HCT116 (cell line): ENCODE results near the gene PNKP. TPM values are rescaled to one million over a fixed set of nuclear protein-coding genes. Genes with fewer than 3 reads are reported as not detected.

ENCODE experiments used
- ATAC-seq: fragments of 200-7000 bp; cut with Tn5 transposase; 2 replicates; pipeline ENCODE4 v1.9.1; 2020; ENCODE audit warnings: mild to moderate bottlenecking, moderate library complexity
- BruUV-seq: library from RNA; stranded (reverse); fragments of 400-500 nt; replicated peaks from 2 replicates; lab custom pipeline; 2021; lab: Mats Ljungman, UMichigan
- CTCF ChIA-PET: fragments of 300-600 bp; sonication (Branson Sonifier 250); formaldehyde crosslinking; loops from one replicate; lab custom pipeline; 2021; ENCODE audit warnings: antibody characterized with exemption; lab: Charles Lee
- POLR2A ChIA-PET: fragments of 300-600, 350-600 bp; sonication (Branson Sonifier 250); formaldehyde crosslinking; loops from one replicate; lab custom pipeline; 2021; ENCODE audit warnings: antibody characterized with exemption; lab: Charles Lee
- RAD21 ChIA-PET, 2 experiments: fragments of 300-600 bp; sonication (Branson Sonifier 250); formaldehyde crosslinking; loops; one replicate each; lab custom pipeline; 2023; ENCODE audit warnings: low total read pairs in 2 of 2; ENCODE audit not compliant: uncharacterized antibody in 2 of 2, unreplicated experiment in 2 of 2, low non-redundant PET in 1 of 2; lab: Charles Lee
- DNase-seq: peaks from one replicate; pipeline ENCODE4 v3.0.0-alpha.2; 2010; ENCODE audit warnings: low read depth, low spot score
- H2AFZ ChIP-seq: fragments of 200-600 bp; shearing (Covaris generic), sonication (generic); 2 replicates; pipeline ENCODE4 v1.6.1; 2017; ENCODE audit warnings: low read depth, mixed run types, mixed read lengths, antibody characterized with exemption, low read length; ENCODE audit not compliant: poor library complexity, severe bottlenecking
- H3K27ac ChIP-seq: 2 replicates; pipeline ENCODE4 v1.5.1; 2012; ENCODE audit warnings: low read depth, low read length
- H3K27me3 ChIP-seq: fragments of 200-600 bp; sonication (generic); 2 replicates; pipeline ENCODE4 v1.6.1; 2016; ENCODE audit warnings: mixed run types, low read length, mixed read lengths; ENCODE audit not compliant: insufficient read depth
- H3K36me3 ChIP-seq, 2 experiments: fragments of 200-500 bp in 1 of 2; fragments of 200-600 bp in 1 of 2; sonication (Bioruptor generic) in 1 of 2; sonication (generic) in 1 of 2; 2 replicates each; pipeline versions ENCODE4 v1.5.1 to v1.6.1; 2014 to 2016; ENCODE audit warnings: low read length in 2 of 2, inconsistent platforms in 1 of 2, mixed read lengths in 1 of 2, mixed run types in 1 of 2; ENCODE audit not compliant: insufficient read depth in 2 of 2, control insufficient read depth in 1 of 2
- H3K4me1 ChIP-seq, 2 experiments: fragments of 200-600 bp in 1 of 2; sonication (generic) in 1 of 2; 2 replicates each; pipeline versions ENCODE4 v1.5.1 to v1.6.1; 2012 to 2017; ENCODE audit warnings: low read length in 2 of 2, inconsistent platforms in 1 of 2, mild to moderate bottlenecking in 1 of 2, mixed read lengths in 1 of 2, mixed run types in 1 of 2, moderate library complexity in 1 of 2; ENCODE audit not compliant: insufficient read depth in 2 of 2, control insufficient read depth in 1 of 2
- H3K4me2 ChIP-seq: fragments of 200-600 bp; sonication (generic); 2 replicates; pipeline ENCODE4 v1.6.1; 2017; ENCODE audit warnings: mixed run types, low read length, mixed read lengths
- H3K4me3 ChIP-seq, 2 experiments: fragments of 200-600 bp in 1 of 2; sonication (generic) in 1 of 2; replicated peaks in 1 of 2; 2 replicates each; pipeline ENCODE4 v1.5.1; 2011 to 2016; ENCODE audit warnings: low read length in 2 of 2, control low read depth in 1 of 2, low read depth in 1 of 2, mild to moderate bottlenecking in 1 of 2, mixed read lengths in 1 of 2, mixed run types in 1 of 2
- H3K79me2 ChIP-seq: fragments of 200-600 bp; sonication (generic); 2 replicates; pipeline ENCODE4 v1.6.1; 2017; ENCODE audit warnings: mild to moderate bottlenecking, mixed run types, low read length, moderate library complexity, mixed read lengths; ENCODE audit not compliant: insufficient read depth
- H3K9ac ChIP-seq: fragments of 200-600 bp; sonication (generic); 2 replicates; pipeline ENCODE4 v1.6.1; 2016; ENCODE audit warnings: low read length, mixed read lengths
- H3K9me2 ChIP-seq: fragments of 200-600 bp; sonication (generic), shearing (Covaris generic); 2 replicates; pipeline ENCODE4 v1.6.1; 2017; ENCODE audit warnings: mixed run types, mild to moderate bottlenecking, moderate library complexity; ENCODE audit not compliant: insufficient read depth
- H3K9me3 ChIP-seq, 2 experiments: fragments of 200-500 bp in 1 of 2; fragments of 200-600 bp in 1 of 2; sonication (Bioruptor generic) in 1 of 2; sonication (generic) in 1 of 2; 2 replicates each; pipeline ENCODE4 v1.6.1; 2014 to 2017; ENCODE audit warnings: low read length in 2 of 2, mixed read lengths in 2 of 2, inconsistent platforms in 1 of 2, low read depth in 1 of 2, mild to moderate bottlenecking in 1 of 2, mixed run types in 1 of 2, moderate library complexity in 1 of 2; ENCODE audit not compliant: control insufficient read depth in 1 of 2, insufficient read depth in 1 of 2
- H4K20me1 ChIP-seq: fragments of 200-600 bp; sonication (generic), shearing (Covaris generic); 2 replicates; pipeline ENCODE4 v1.6.1; 2017; ENCODE audit warnings: mixed run types, mild to moderate bottlenecking, moderate library complexity; ENCODE audit not compliant: insufficient read depth
- ATF3 ChIP-seq: IDR thresholded peaks from 2 replicates; pipeline ENCODE4 v1.6.1; 2012
- CBX3 ChIP-seq: IDR thresholded peaks from 2 replicates; pipeline ENCODE4 v1.6.1; 2012; ENCODE audit warnings: low read depth
- CEBPB ChIP-seq: IDR thresholded peaks from 2 replicates; pipeline ENCODE4 v1.6.1; 2012; ENCODE audit warnings: low read depth
- CTCF ChIP-seq, 3 experiments: fragments of 200-600 bp in 1 of 3; sonication (generic) in 1 of 3; IDR thresholded peaks in 2 of 3; conservative IDR thresholded peaks in 1 of 3; 2 replicates each; pipeline ENCODE4 v1.5.1; 2012 to 2017; ENCODE audit warnings: low read depth in 2 of 3, low read length in 2 of 3, antibody characterized with exemption in 1 of 3, borderline replicate concordance in 1 of 3, control low read depth in 1 of 3, mild to moderate bottlenecking in 1 of 3, mixed read lengths in 1 of 3, mixed run types in 1 of 3, moderate library complexity in 1 of 3; ENCODE audit not compliant: insufficient read depth in 1 of 3
- ELF1 ChIP-seq: IDR thresholded peaks from 2 replicates; pipeline ENCODE4 v1.6.1; 2012; ENCODE audit warnings: low read depth, borderline replicate concordance
- EZH2 ChIP-seq: fragments of 200-600 bp; sonication (generic); IDR thresholded peaks from 2 replicates; pipeline ENCODE4 v1.6.1; 2017; ENCODE audit warnings: antibody characterized with exemption, mixed run types
- EZH2phosphoT487 ChIP-seq: fragments of 200-600 bp; IDR thresholded peaks from 2 replicates; pipeline ENCODE4 v1.6.1; 2018; ENCODE audit warnings: antibody characterized with exemption, borderline replicate concordance
- JUND ChIP-seq: IDR thresholded peaks from 2 replicates; pipeline ENCODE4 v1.6.1; 2012
- MAX ChIP-seq: IDR thresholded peaks from 2 replicates; pipeline ENCODE4 v1.6.1; 2012
- POLR2AphosphoS5 ChIP-seq: IDR thresholded peaks from 2 replicates; pipeline ENCODE4 v1.6.1; 2011; ENCODE audit warnings: mild to moderate bottlenecking, low read depth, low read length, moderate library complexity
- RAD21 ChIP-seq: IDR thresholded peaks from 2 replicates; pipeline ENCODE4 v1.6.1; 2012; ENCODE audit warnings: low read depth, mild to moderate bottlenecking
- REST ChIP-seq: IDR thresholded peaks from 2 replicates; pipeline ENCODE4 v1.6.1; 2012; ENCODE audit warnings: low read depth
- SIN3A ChIP-seq: IDR thresholded peaks from 2 replicates; pipeline ENCODE4 v1.6.1; 2012; ENCODE audit warnings: low read depth
- SRF ChIP-seq: IDR thresholded peaks from 2 replicates; pipeline ENCODE4 v1.6.1; 2012; ENCODE audit warnings: low read depth
- TCF7L2 ChIP-seq: IDR thresholded peaks from 2 replicates; pipeline ENCODE4 v1.7.0; 2011; ENCODE audit warnings: borderline replicate concordance, inconsistent platforms; ENCODE audit not compliant: insufficient read depth, insufficient read length; ENCODE audit errors: extremely low read depth
- YY1 ChIP-seq: IDR thresholded peaks from 2 replicates; pipeline ENCODE4 v1.6.1; 2011; ENCODE audit warnings: low read length, low read depth, moderate library complexity, mild to moderate bottlenecking; ENCODE audit not compliant: insufficient replicate concordance; ENCODE audit errors: extremely low read depth
- ZFX ChIP-seq: fragments of 450-650 bp; IDR thresholded peaks from 2 replicates; pipeline ENCODE4 v1.6.1; 2017
- ZNF274 ChIP-seq: fragments of 200-500 bp; sonication (Bioruptor generic); IDR thresholded peaks from 2 replicates; pipeline ENCODE4 v1.6.1; 2014; ENCODE audit warnings: mild to moderate bottlenecking, low read depth, low read length, inconsistent platforms
- intact Hi-C: fragments of 100-400 bp; cut with micrococcal nuclease; formaldehyde crosslinking; loops from 2 replicates; pipeline ENCODE4 v1.10.0; 2022
- total RNA-seq: library from RNA; stranded (reverse); gene quantifications from one replicate; pipeline ENCODE4 v1.2.1, GENCODE V29; 2021; ENCODE audit not compliant: unreplicated experiment

Gene PNKP
- total RNA-seq, 1 experiment from 2014 or later: 129 TPM

GRCh38 chr19:49883094-49883493 lies 15.7 kb upstream of the PNKP start:
- H3K9ac ChIP-seq: no peak overlapping the region
- peaks cover 9% of the 10 kb centered on the region; the same call in 1 of the 2 replicates for H3K79me2 ChIP-seq
- no peak overlapping the region for H3K27ac ChIP-seq
- ATAC-seq: no peak
- ChIA-PET RAD21 (no interaction called here), CTCF (no interaction called here), POLR2A (no interaction called here)
- no peak for DNase-seq
- intact Hi-C loops: no loop called here
- no peak overlapping the region for H3K4me3 ChIP-seq
- H3K9me2 ChIP-seq: no peaks in the 10 kb centered on the region
- H3K36me3 ChIP-seq: peaks cover 12 to 18% of the 10 kb centered on the region in 2 experiments
- BruUV-seq: no TSS peak
- H4K20me1 ChIP-seq: no peaks in the 10 kb centered on the region
- H3K9me3 ChIP-seq: peaks cover 0 to 6% of the 10 kb centered on the region in 2 experiments; a peak in 1 of 4 replicates
- no peak overlapping the region for H3K4me2 ChIP-seq
- H3K4me1 ChIP-seq: peaks cover 9 to 23% of the 10 kb centered on the region in 2 experiments
- H3K27me3 ChIP-seq: no peaks in the 10 kb centered on the region
- no peak overlapping the region for H2AFZ ChIP-seq
- no peak for TF ChIP-seq JUND
- TF ChIP-seq ZNF274: no peak
- TF ChIP-seq CEBPB: no peak
- TF ChIP-seq EZH2phosphoT487: no peak
- TF ChIP-seq TCF7L2: no peak
- no peak for TF ChIP-seq SRF
- no peak for TF ChIP-seq RAD21
- TF ChIP-seq ZFX: no peak
- no peak for TF ChIP-seq ATF3
- no peak for TF ChIP-seq ELF1
- TF ChIP-seq MAX: no peak
- no peak for TF ChIP-seq REST
- no peak for TF ChIP-seq CTCF (IDR thresholded peaks at IDR 0.05 in 2 of 3, conservative IDR thresholded peaks at IDR 0.05 in 1 of 3; ENCODE audit: borderline replicate concordance in 1 of 3, insufficient read depth in 1 of 3, low read depth in 2 of 3, low read length in 2 of 3)
- TF ChIP-seq CBX3: no peak; the same call in 1 of the 2 replicates
- no peak for TF ChIP-seq EZH2
- no peak for TF ChIP-seq YY1
- TF ChIP-seq POLR2AphosphoS5: no peak
- no peak for TF ChIP-seq SIN3A
